ENCODE results near the gene SECTM1. TPM values are rescaled to one million over a fixed set of nuclear protein-coding genes. Genes with fewer than 3 reads are reported as not detected.
"Not testable (repeated sequence)": the region's sequence is repeated elsewhere in the genome, so short reads cannot be mapped to it uniquely, and the experiment has no call there.

Gene SECTM1
- total RNA-seq, 1 donor from 2014 or later: not detected

DNA sequence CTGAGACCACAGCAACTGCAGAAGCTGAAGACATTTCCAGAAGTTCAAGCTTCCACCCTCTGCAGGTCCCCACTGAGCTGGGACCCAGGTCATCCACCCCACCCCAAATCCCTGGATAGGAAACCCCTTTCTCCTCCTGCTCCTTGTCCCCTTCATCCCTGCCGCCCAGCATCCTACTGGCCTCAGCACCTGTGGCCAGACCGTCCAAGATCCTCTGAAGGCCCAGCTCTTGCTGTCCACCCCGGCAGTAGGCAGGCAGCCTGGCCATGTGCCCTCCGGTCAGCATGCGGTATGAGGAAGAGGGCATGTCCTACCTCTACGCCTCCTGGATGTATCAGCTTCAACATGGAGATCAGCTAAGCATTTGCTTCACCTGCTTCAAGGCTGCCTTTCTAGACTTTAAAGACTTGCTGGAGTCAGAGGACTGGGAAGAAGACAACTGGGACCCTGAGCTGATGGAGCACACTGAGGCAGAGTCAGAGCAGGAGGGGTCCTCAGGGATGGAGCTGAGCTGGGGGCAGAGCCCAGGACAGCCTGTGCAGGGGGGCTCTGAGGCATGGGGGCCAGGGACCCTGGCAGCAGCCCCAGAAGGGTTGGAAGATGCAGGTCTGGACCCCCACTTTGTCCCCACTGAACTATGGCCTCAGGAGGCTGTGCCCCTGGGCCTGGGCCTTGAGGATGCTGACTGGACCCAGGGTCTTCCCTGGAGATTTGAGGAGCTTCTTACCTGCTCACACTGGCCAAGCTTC, 28.5 kb upstream of the SECTM1 start:
- Mint-ChIP-seq H3K4me3 (no peak overlapping the region), H3K27me3 (ENCODE audit: insufficient read depth, low read depth) (no peaks in the 10 kb centered on the region), H3K27ac (peak overlapping the region; percentile 59), H3K4me1 (peaks cover 34% of the 10 kb centered on the region), H3K9me3 (no peaks in the 10 kb centered on the region), H3K36me3 (no peaks in the 10 kb centered on the region)
- Histone ChIP-seq H4K20me1 (ENCODE audit: low read depth) (no peaks in the 10 kb centered on the region), H3K4me2 (no peak overlapping the region), H3K27me3 (peaks cover 5% of the 10 kb centered on the region), H3K9ac (no peak overlapping the region), H3K4me3 (no peak overlapping the region), H3K27ac (no peak overlapping the region), H3K9me3 (ENCODE audit: low read depth) (no peaks in the 10 kb centered on the region), H3K79me2 (ENCODE audit: low read depth) (no peaks in the 10 kb centered on the region), H3K36me3 (no peaks in the 10 kb centered on the region), H2AFZ (replicated peaks) (no peak overlapping the region), H3K4me1 (peaks cover 17% of the 10 kb centered on the region), H3F3A (ENCODE audit: low read depth) (peaks cover 16% of the 10 kb centered on the region)
- TF ChIP-seq, protein P1, sequence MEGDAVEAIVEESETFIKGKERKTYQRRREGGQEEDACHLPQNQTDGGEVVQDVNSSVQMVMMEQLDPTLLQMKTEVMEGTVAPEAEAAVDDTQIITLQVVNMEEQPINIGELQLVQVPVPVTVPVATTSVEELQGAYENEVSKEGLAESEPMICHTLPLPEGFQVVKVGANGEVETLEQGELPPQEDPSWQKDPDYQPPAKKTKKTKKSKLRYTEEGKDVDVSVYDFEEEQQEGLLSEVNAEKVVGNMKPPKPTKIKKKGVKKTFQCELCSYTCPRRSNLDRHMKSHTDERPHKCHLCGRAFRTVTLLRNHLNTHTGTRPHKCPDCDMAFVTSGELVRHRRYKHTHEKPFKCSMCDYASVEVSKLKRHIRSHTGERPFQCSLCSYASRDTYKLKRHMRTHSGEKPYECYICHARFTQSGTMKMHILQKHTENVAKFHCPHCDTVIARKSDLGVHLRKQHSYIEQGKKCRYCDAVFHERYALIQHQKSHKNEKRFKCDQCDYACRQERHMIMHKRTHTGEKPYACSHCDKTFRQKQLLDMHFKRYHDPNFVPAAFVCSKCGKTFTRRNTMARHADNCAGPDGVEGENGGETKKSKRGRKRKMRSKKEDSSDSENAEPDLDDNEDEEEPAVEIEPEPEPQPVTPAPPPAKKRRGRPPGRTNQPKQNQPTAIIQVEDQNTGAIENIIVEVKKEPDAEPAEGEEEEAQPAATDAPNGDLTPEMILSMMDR (IDR thresholded peaks at IDR 0.05): no peak
- TF ChIP-seq EZH2phosphoT487 (IDR thresholded peaks at IDR 0.05): no peak
- no peak for TF ChIP-seq EZH2 (IDR thresholded peaks at IDR 0.05)
- no peak for DNase-seq (ENCODE audit: low spot score)

DNA sequence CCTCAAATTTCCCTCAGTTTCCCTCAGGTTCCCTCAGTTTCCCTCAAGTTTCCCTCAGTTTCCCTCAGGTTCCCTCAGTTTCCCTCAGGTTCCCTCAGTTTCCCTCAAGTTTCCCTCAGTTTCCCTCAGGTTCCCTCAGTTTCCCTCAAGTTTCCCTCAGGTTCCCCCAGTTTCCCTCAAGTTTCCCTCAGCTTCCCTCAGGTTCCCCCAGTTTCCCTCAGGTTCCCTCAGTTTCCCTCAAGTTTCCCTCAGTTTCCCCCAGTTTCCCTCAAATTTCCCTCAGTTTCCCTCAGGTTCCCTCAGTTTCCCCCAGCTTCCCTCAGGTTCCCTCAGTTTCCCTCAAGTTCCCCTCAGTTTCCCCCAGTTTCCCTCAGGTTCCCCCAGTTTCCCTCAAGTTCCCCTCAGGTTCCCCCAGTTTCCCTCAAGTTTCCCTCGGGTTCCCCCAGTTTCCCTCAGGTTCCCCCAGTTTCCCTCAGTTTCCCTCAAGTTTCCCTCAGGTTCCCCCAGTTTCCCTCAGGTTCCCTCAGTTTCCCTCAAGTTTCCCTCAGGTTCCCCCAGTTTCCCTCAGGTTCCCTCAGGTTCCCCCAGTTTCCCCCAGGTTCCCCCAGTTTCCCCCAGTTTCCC, 26.0 kb upstream of the SECTM1 start:
- H3F3A ChIP-seq (ENCODE audit: low read depth): peaks cover 13% of the 10 kb centered on the region
- not testable (repeated sequence) for H3K36me3 Mint-ChIP-seq; H3K9me3 ChIP-seq (ENCODE audit: low read depth); H3K27ac ChIP-seq; H3K4me3 ChIP-seq; H3K4me1 ChIP-seq; H3K79me2 ChIP-seq (ENCODE audit: low read depth); H3K4me3 Mint-ChIP-seq; H3K27ac Mint-ChIP-seq; H3K9ac ChIP-seq; H3K27me3 Mint-ChIP-seq (ENCODE audit: insufficient read depth, low read depth); DNase-seq (ENCODE audit: low spot score); H2AFZ ChIP-seq (replicated peaks); H4K20me1 ChIP-seq (ENCODE audit: low read depth); H3K27me3 ChIP-seq; H3K4me2 ChIP-seq; H3K36me3 ChIP-seq; H3K9me3 Mint-ChIP-seq
- peaks cover 24% of the 10 kb centered on the region for H3K4me1 Mint-ChIP-seq

DNA sequence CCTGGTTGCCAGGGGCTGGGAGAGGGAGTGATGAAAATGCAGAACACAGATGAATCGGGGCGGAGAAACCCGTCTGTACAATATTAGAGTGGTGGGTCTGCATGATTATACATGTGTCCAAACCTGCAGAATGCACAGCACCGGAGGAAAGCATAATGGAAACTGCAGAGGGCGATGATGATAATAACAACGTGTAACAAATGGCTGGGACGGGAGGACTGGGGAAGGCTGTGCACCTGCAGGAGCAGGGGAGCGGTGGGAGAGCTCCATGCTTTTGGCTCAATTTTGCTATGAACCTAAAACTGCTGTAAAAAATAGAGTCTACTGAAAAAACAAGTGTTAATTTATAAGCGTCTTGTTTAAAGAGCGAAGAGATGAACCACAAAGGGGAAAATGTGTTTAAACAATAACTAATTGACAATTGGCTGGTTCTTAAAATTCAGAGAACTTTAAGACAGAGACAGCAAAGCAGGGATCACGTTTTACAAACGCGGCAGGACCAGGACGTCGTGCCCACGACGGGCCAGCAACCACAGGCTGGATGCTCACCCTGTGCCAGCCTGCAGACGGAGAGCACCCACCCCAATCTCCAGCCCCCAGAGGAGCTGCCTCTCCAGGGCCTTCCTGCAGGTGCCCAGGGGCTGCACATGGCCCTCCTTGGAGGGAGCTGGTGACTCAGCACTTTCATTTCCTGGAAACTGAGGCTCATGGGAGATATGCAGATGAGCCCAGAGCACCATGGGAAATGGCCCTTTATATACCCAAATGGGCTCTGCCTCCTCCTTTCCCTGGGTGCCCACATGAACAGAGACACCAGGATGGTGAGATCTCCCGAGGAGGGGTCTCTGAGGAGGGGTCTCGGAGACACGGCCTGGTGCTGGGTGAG, 25.1 kb upstream of the SECTM1 start, which contains the start of gene TEX19:
TEX19 (plus strand) TSS at position 783 of the 886 bp plus-strand sequence. CDS start 2,904 bp downstream, outside the sequence.
- Histone ChIP-seq H3K4me3 (no peak within 1 kb of the TSS), H3K27ac (no peak within 1 kb of the TSS)
- peaks cover 23% of the 10 kb centered on the region for H3K4me1 Mint-ChIP-seq

More for the DNA sequence above, 25.1 kb upstream of the SECTM1 start, which contains the start of gene TEX19:
- peaks cover 5% of the 10 kb centered on the region for H3K27me3 ChIP-seq
- H4K20me1 ChIP-seq (ENCODE audit: low read depth): no peaks in the 10 kb centered on the region
- H3K9ac ChIP-seq: no peak within 1 kb of the TSS
- H3K36me3 ChIP-seq: no peaks in the 10 kb centered on the region
- Mint-ChIP-seq H3K36me3 (no peaks in the 10 kb centered on the region), H3K27ac (peak within 1 kb of the TSS; percentile 1), H3K4me3 (peak within 1 kb of the TSS; percentile 12), H3K9me3 (peaks cover 2% of the 10 kb centered on the region), H3K27me3 (ENCODE audit: insufficient read depth, low read depth) (peaks cover 3% of the 10 kb centered on the region)
- H3K79me2 ChIP-seq (ENCODE audit: low read depth): no peaks in the 10 kb centered on the region
- H3K4me2 ChIP-seq: no peak within 1 kb of the TSS
- no peaks in the 10 kb centered on the region for H3K9me3 ChIP-seq (ENCODE audit: low read depth)
- DNase-seq (ENCODE audit: low spot score): no peak
- H3F3A ChIP-seq (ENCODE audit: low read depth): peaks cover 13% of the 10 kb centered on the region
- H3K4me1 ChIP-seq: peaks cover 5% of the 10 kb centered on the region
- TF ChIP-seq EZH2phosphoT487 (IDR thresholded peaks at IDR 0.05) (no peak), EZH2 (IDR thresholded peaks at IDR 0.05) (no peak)
- TF ChIP-seq, protein P1 (IDR thresholded peaks at IDR 0.05): no peak
- H2AFZ ChIP-seq (replicated peaks): no peak within 1 kb of the TSS

Data from neural progenitor cell (in vitro differentiated cells).